Glutamatergic neuron (in vitro differentiated cells): Measurements from ENCODE around the gene PTPRT. TPM values are rescaled to one million over a fixed set of nuclear protein-coding genes. Genes with fewer than 3 reads are reported as not detected.

Experiments used
- DNase-seq: peaks from one replicate; pipeline ENCODE4 v3.0.0; 2022
- H3K27ac Mint-ChIP-seq: one replicate; pipeline ENCODE4 v1.8.0; 2020; ENCODE audit warnings: mild to moderate bottlenecking, mixed read lengths, inconsistent platforms; ENCODE audit not compliant: unreplicated experiment
- H3K27me3 Mint-ChIP-seq: one replicate; pipeline ENCODE4 v1.8.0; 2020; ENCODE audit warnings: mild to moderate bottlenecking, moderate library complexity, mixed read lengths, inconsistent platforms; ENCODE audit not compliant: unreplicated experiment
- H3K36me3 Mint-ChIP-seq: one replicate; pipeline ENCODE4 v1.8.0; 2020; ENCODE audit warnings: mild to moderate bottlenecking, mixed read lengths, inconsistent platforms; ENCODE audit not compliant: unreplicated experiment
- H3K4me1 Mint-ChIP-seq: one replicate; pipeline ENCODE4 v1.8.0; 2020; ENCODE audit warnings: mild to moderate bottlenecking, low read depth, mixed read lengths, inconsistent platforms; ENCODE audit not compliant: unreplicated experiment
- H3K4me3 Mint-ChIP-seq: one replicate; pipeline ENCODE4 v1.8.0; 2020; ENCODE audit warnings: mild to moderate bottlenecking, mixed read lengths, inconsistent platforms; ENCODE audit not compliant: unreplicated experiment
- H3K9me3 Mint-ChIP-seq: one replicate; pipeline ENCODE4 v1.8.0; 2020; ENCODE audit warnings: mild to moderate bottlenecking, moderate library complexity, mixed read lengths, inconsistent platforms; ENCODE audit not compliant: unreplicated experiment
- CTCF ChIP-seq: fragments of 200-600 bp; sonication (generic); IDR thresholded peaks from one replicate; pipeline ENCODE4 v1.5.0; 2021; ENCODE audit not compliant: partially characterized antibody, unreplicated experiment
- total RNA-seq: library from RNA; stranded (reverse); fragmentation: NEBNext Ultra II Directional; extraction: Animal tissue kit (Norgen Biotek cat#: 25700); gene quantifications from one replicate; pipeline ENCODE4 v1.2.1, GENCODE V29; 2021; ENCODE audit not compliant: unreplicated experiment

The PTPRT gene
- total RNA-seq, 1 donor from 2014 or later: 1.9 TPM

DNA sequence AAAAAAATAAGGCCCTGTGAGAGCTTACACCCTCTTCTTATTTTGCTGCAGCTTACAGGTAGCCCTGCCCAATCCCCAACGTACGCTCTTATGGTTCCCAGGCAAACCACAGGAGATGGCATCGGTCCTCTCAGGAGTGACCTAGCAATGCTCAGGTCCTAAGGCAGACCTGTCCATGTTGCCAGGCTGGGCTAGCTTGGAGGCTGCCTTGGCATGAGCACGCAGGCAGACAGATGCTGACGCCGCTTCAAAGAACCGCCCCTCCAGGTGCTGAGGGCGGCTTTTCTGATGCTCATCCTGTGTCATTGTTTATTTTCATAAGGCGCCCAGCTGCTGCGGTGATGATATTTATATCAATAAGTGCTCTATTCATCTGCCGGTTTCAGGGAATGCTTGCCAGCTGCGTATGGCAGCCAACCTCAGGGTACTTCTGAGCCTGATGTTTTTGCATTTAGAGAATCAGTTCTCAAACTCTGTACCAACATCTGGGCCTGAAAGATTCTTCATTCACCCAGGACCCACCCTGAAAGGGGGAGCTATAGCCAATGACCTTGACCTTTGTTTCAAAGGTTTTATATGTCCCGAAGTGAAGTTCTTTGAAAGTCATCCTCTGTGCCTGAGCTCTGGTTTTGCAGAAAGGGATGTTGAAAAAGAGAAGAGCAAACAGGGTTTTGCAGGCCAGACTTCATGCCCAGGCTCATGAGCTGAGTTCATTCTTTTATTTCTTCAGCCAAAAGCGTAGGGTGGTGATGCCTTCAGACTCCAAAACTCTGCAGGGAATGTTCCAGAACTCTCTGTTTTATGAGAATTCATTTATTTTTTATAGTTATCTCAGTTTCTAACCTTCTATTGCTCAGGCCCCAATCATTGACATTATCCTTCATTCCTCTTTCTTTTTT is 1095.9 kb downstream of the PTPRT start:
- Mint-ChIP-seq H3K9me3 (peaks cover 1% of the 10 kb centered on the region), H3K27ac (no peak overlapping the region), H3K4me3 (no peak overlapping the region), H3K27me3 (no peaks in the 10 kb centered on the region), H3K4me1 (peaks cover 3% of the 10 kb centered on the region), H3K36me3 (no peaks in the 10 kb centered on the region)
- no peak for DNase-seq
- no peak for TF ChIP-seq CTCF

GRCh38 chr20:42093041-42093440 is 1096.7 kb downstream of the PTPRT start:
- H3K27me3 Mint-ChIP-seq: no peaks in the 10 kb centered on the region
- H3K36me3 Mint-ChIP-seq: no peaks in the 10 kb centered on the region
- DNase-seq: no peak
- no peak overlapping the region for H3K27ac Mint-ChIP-seq
- H3K4me3 Mint-ChIP-seq: no peak overlapping the region
- peaks cover 3% of the 10 kb centered on the region for H3K4me1 Mint-ChIP-seq
- no peak for TF ChIP-seq CTCF
- H3K9me3 Mint-ChIP-seq: peaks cover 1% of the 10 kb centered on the region

- peaks cover 2% of the 10 kb centered on the region for H3K9me3 Mint-ChIP-seq
- H3K4me1 Mint-ChIP-seq: peaks cover 2% of the 10 kb centered on the region
- no peak overlapping the region for H3K4me3 Mint-ChIP-seq
- no peak for DNase-seq
- TF ChIP-seq CTCF: no peak
- H3K36me3 Mint-ChIP-seq: no peaks in the 10 kb centered on the region
- H3K27me3 Mint-ChIP-seq: peaks cover 2% of the 10 kb centered on the region
- H3K27ac Mint-ChIP-seq: no peak overlapping the region
These were observed 1104.3 kb downstream of the PTPRT start for GRCh38 chr20:42085366-42085765.

GRCh38 chr20:42083280-42083679 is 1106.4 kb downstream of the PTPRT start:
- Mint-ChIP-seq H3K36me3 (no peaks in the 10 kb centered on the region), H3K27ac (no peak overlapping the region), H3K4me1 (peaks cover 2% of the 10 kb centered on the region), H3K4me3 (no peak overlapping the region), H3K27me3 (peaks cover 2% of the 10 kb centered on the region), H3K9me3 (peaks cover 2% of the 10 kb centered on the region)
- TF ChIP-seq CTCF: no peak
- no peak for DNase-seq

DNA sequence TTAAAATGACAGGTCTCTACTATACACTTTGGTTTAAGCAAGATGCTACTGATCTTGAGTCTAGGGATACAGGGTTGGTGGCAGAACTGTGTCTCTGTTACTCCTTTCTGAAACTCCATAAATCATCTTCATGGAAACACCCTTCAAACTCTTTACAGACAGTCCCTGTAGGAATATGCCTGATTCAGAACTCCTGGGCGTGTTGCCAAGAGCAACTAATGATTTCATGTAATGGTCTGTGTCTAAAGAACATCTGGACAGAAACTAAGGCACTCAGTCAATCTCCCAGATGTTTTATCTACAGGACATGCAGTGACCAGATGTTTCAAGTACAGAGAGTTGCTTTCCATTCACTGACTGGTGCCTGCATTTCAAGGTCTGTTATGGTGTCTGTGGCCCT is 1107.1 kb downstream of the PTPRT start:
- peaks cover 2% of the 10 kb centered on the region for H3K4me1 Mint-ChIP-seq
- H3K4me3 Mint-ChIP-seq: no peak overlapping the region
- no peaks in the 10 kb centered on the region for H3K36me3 Mint-ChIP-seq
- H3K9me3 Mint-ChIP-seq: peaks cover 2% of the 10 kb centered on the region
- DNase-seq: no peak
- no peak overlapping the region for H3K27ac Mint-ChIP-seq
- TF ChIP-seq CTCF: no peak
- H3K27me3 Mint-ChIP-seq: peaks cover 2% of the 10 kb centered on the region
